Right lobe of liver (tissue), 4 donors: ENCODE measurements around the gene PJA2.
"Not testable (repeated sequence)": the region's sequence is repeated elsewhere in the genome, so short reads cannot be mapped to it uniquely, and the experiment has no call there.

ENCODE experiments used
- CTCF ChIP-seq, 4 donors: fragments of 200-600 bp in 3 of 4; fragments of 450-650 bp in 1 of 4; IDR thresholded peaks; one replicate each; pipeline versions ENCODE4 v1.5.1 to v1.8.0; 2016 to 2022; ENCODE audit warnings: antibody characterized with exemption in 4 of 4, mild to moderate bottlenecking in 2 of 4
- POLR2A ChIP-seq: fragments of 450-650 bp; IDR thresholded peaks from one replicate; pipeline ENCODE4 v1.6.1; 2017; ENCODE audit warnings: antibody characterized with exemption, mild to moderate bottlenecking
- donor health status: DM: no; HTN: no; CAD: no.
- donor health status: DM: no; HTN: no; CAD: no.
- donor health status: DM: no; HTN: yes; CAD: no.

- TF ChIP-seq CTCF (IDR thresholded peaks at IDR 0.05); POLR2A: not testable (repeated sequence)
These were observed 15.7 kb upstream of the PJA2 start for GRCh38 chr5:109425521-109425920.
